Stimulated activated memory B cell treated with anti-CD40 and anti-IgM and Interleukin-4, amounts not matched to agents 10 μg/mL and 1 μg/mL and 100 μg/mL, for 72 hours (primary cell): ENCODE data around the gene TAC3.
"Not testable (repeated sequence)": the region's sequence is repeated elsewhere in the genome, so short reads cannot be mapped to it uniquely, and the experiment has no call there.

Experiments used
- ATAC-seq: fragments of 150-1000 bp; cut with Tn5 transposase; 2 replicates; pipeline ENCODE4 v1.10.0; 2021
- H3K27ac Mint-ChIP-seq: one replicate; pipeline ENCODE4 v1.8.0; 2022; ENCODE audit warnings: mild to moderate bottlenecking, mixed read lengths
- H3K27me3 Mint-ChIP-seq: one replicate; pipeline ENCODE4 v1.8.0; 2022; ENCODE audit warnings: mixed read lengths
- H3K36me3 Mint-ChIP-seq: one replicate; pipeline ENCODE4 v1.8.0; 2022; ENCODE audit warnings: mixed read lengths
- H3K4me1 Mint-ChIP-seq: one replicate; pipeline ENCODE4 v1.8.0; 2022; ENCODE audit warnings: mixed read lengths
- H3K4me3 Mint-ChIP-seq: one replicate; pipeline ENCODE4 v1.8.0; 2022; ENCODE audit warnings: mild to moderate bottlenecking, moderate library complexity, mixed read lengths
- H3K9me3 Mint-ChIP-seq: one replicate; pipeline ENCODE4 v1.8.0; 2022; ENCODE audit warnings: mixed read lengths

TAC3 gene

DNA sequence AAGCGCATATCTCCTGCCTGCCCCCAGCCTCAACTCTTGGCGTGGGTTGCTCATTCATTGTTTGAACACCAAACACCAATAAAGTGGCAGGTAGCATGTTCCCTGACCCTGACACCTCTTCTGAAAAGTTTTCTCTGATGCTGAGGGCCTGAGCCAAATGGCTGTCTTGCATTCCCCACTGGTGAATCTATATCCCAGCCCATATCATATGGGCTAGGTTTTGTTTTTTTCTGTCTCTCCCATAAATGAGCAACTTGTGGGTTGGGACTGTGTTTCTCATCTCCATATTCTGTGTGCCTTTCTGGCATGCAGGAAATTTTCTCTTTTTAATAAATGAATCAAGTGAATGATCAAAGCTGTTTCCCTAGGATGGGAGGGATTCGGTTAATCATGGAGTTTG is 28.6 kb upstream of the TAC3 start:
- peaks cover 29% of the 10 kb centered on the region for H3K4me1 Mint-ChIP-seq
- H3K27ac Mint-ChIP-seq, result no peak overlapping the region
- H3K9me3 Mint-ChIP-seq, result no peaks in the 10 kb centered on the region
- ATAC-seq, result no peak
- no peaks in the 10 kb centered on the region for H3K36me3 Mint-ChIP-seq
- H3K4me3 Mint-ChIP-seq, result no peak overlapping the region
- H3K27me3 Mint-ChIP-seq, result no peaks in the 10 kb centered on the region

DNA sequence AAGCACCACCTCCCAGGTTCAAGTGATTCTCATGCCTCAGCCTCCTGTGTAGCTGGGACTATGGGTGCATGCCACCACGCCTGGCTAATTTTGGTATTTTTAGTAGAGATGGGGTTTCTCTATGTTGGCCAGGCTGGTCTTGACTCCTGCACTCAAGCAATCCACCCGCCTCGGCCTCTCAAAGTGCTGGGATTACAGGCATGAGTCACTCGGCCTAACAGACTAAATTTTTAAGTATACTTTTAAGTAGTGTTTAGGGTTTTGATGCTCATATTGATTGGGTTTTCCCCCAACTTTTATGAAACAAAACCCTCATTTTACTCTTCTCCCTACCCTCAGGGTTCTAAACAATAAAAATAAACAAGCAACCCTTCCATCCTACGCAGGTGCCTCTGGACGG is 28.1 kb upstream of the TAC3 start:
- Mint-ChIP-seq H3K27ac (no peak overlapping the region), H3K4me3 (no peak overlapping the region), H3K36me3 (no peaks in the 10 kb centered on the region), H3K27me3 (no peaks in the 10 kb centered on the region), H3K9me3 (no peaks in the 10 kb centered on the region), H3K4me1 (peaks cover 29% of the 10 kb centered on the region)
- no peak for ATAC-seq

DNA sequence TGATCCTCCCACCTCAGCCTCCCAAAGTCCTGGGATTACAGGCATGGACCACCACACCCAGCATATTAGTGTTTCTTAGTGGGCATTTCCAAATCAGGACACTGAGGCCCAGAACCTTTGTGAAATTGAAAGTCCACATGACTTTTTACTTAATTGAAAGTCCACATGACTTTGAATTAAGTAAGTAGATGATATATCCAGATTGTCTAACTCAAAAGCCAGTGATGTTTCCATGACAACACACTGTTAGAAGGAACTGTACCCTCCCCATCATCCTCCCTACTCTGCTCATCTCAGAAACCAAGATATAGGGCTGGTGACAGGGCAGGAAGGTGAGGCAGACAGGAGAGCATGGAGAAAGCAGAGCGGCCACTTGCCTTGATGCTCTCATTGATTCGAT is 26.4 kb upstream of the TAC3 start:
- Mint-ChIP-seq H3K9me3 (no peaks in the 10 kb centered on the region), H3K27ac (no peak overlapping the region), H3K36me3 (no peaks in the 10 kb centered on the region), H3K27me3 (no peaks in the 10 kb centered on the region), H3K4me3 (no peak overlapping the region), H3K4me1 (peaks cover 26% of the 10 kb centered on the region)
- no peak for ATAC-seq

DNA sequence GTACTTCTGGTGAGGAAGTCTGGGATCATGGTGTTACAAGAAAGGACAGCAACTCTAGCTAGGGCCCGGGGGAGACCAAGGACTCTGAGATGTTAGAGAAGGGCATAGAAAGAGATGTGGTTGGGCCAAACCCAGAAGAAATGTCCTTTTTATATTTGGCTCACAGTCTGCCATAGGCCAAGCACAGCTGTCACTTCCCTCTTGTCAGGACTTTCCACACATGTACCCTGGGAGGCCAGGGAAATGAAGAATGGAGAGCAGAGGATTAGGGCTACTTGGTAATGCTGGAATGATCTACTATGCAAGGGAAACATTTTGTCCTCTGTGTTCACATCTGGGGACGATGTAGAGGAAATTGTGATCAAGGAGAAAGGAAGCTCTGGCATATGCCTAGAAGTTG is 24.4 kb upstream of the TAC3 start:
- H3K9me3 Mint-ChIP-seq, result no peaks in the 10 kb centered on the region
- peaks cover 6% of the 10 kb centered on the region for H3K4me1 Mint-ChIP-seq
- no peak overlapping the region for H3K27ac Mint-ChIP-seq
- ATAC-seq, result no peak
- H3K4me3 Mint-ChIP-seq, result no peak overlapping the region
- no peaks in the 10 kb centered on the region for H3K36me3 Mint-ChIP-seq
- no peaks in the 10 kb centered on the region for H3K27me3 Mint-ChIP-seq

DNA sequence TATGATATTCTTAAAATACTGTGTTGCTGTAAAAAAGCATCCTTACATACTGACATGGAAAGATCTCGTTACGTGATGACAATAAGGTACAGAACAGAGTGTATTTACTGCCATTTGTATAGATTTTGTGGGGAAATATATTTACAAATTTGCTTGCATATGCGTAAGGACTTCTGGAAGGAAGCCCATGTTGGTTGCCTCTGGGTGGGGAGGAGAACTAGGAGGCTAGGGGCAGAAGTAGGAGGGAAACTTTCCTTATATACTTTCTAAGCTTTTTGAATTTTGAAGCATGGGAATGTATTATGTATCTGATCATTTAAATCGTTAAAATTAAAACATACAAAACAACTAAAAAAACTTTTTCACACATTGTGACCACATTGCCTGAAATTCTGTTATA is 23.9 kb upstream of the TAC3 start:
- Mint-ChIP-seq H3K4me1 (peaks cover under 1% of the 10 kb centered on the region), H3K27ac (no peak overlapping the region), H3K4me3 (no peak overlapping the region), H3K27me3 (no peaks in the 10 kb centered on the region), H3K9me3 (no peaks in the 10 kb centered on the region), H3K36me3 (no peaks in the 10 kb centered on the region)
- no peak for ATAC-seq

DNA sequence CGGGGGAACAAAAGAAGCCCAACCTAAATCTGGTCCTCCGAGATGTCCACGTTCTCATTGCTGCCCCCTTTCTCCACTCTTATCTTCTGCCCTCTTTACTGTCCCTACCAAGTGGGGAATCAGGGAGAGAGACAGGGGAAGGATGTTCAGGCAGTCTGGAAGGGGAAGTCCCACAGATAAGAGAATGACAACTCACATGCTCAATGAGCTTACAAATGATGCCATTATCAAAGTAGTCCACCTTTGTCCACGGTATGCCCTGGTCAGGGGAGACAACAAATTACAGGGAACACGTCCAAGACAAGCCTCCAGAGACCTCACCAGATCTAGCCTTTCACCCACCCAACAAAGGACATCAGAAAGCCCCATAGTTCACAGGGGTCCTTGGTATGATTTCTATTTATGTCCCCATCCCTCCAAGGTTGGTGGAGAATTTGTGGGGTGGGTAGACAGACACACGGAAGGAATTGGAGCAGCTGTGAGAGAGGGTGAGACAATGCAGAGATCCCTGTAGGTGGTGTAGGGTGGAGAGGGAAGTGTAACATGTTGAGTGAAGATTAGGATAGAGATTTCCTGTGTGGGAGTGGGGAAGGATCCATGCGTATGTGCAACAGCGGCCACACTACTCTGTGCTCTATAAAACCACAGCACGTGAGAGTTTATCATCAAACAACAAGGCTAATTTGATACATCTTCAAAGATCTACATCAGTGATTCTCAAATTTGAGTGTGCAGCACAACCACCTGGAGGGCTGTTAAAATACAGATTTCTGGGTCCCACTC is 22.9 kb upstream of the TAC3 start:
- H3K27ac Mint-ChIP-seq, result no peak overlapping the region
- no peaks in the 10 kb centered on the region for H3K9me3 Mint-ChIP-seq
- H3K27me3 Mint-ChIP-seq, result no peaks in the 10 kb centered on the region
- H3K4me1 Mint-ChIP-seq, result no peaks in the 10 kb centered on the region
- ATAC-seq, result no peak
- no peaks in the 10 kb centered on the region for H3K36me3 Mint-ChIP-seq
- H3K4me3 Mint-ChIP-seq, result no peak overlapping the region

DNA sequence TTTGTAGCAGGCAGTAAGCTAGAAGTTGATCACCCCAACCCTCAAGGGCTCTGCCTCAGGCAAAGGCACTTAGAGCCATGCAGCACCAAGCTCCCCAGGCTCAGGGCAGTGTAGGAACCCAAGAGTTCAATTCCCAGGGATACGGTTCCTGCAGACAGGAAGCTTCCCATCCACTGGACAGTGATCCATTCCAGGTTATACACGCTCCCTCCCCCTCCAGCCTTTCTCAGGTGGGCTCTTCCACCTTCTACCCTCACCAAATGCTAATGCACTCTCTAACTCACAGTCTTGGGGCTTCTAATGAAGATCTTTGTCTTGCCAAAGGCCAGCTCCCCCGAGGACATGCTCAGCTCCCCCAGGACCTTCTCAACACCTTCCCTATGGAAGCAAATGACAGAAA is 20.9 kb upstream of the TAC3 start:
- no peaks in the 10 kb centered on the region for H3K36me3 Mint-ChIP-seq
- ATAC-seq, result no peak
- H3K9me3 Mint-ChIP-seq, result no peaks in the 10 kb centered on the region
- H3K27ac Mint-ChIP-seq, result no peak overlapping the region
- no peaks in the 10 kb centered on the region for H3K4me1 Mint-ChIP-seq
- H3K27me3 Mint-ChIP-seq, result no peaks in the 10 kb centered on the region
- H3K4me3 Mint-ChIP-seq, result no peak overlapping the region

DNA sequence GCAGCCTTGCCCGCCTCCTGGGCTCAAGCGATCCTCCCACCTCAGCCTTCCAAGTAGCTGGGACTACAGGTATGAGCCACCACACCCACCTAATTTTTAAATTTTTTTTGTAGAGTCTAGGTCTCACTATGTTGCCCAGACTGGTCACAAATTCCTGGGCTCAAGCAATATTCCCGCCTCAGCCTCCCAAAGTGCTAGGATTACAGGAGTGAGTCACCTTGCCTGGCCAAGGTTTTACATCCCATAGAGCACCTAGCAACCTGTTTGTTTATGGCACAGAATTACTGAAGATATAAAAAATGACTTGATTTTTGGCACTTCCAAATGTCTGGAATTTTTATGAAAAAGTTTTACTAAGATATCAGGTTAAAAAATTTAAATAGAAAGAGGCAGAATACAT is 17.1 kb upstream of the TAC3 start:
- peaks cover 17% of the 10 kb centered on the region for H3K4me1 Mint-ChIP-seq
- H3K27ac Mint-ChIP-seq, result no peak overlapping the region
- H3K27me3 Mint-ChIP-seq, result no peaks in the 10 kb centered on the region
- ATAC-seq, result no peak
- H3K36me3 Mint-ChIP-seq, result no peaks in the 10 kb centered on the region
- no peaks in the 10 kb centered on the region for H3K9me3 Mint-ChIP-seq
- no peak overlapping the region for H3K4me3 Mint-ChIP-seq

DNA sequence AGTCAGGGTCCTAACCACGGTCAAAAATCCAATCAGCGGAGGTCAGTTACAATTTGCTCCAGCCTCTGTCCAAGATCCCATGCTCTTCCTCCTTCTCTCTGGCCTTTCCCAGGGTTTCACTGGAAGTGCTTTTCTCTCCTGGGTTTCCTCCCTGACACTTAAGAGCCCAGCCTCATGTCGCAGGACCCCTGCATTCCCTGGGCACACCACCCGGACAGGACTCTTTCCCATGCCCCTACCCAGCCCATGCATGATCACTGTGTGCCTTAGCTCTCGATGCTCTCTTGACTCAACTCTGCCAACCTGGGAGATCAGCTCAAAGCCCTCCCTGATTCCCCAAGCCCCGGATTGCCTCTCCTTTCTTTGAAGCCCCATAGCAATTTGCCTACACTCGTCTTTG is 15.5 kb upstream of the TAC3 start:
- no peaks in the 10 kb centered on the region for H3K9me3 Mint-ChIP-seq
- no peak for ATAC-seq
- H3K27ac Mint-ChIP-seq, result peak overlapping the region; percentile 79
- H3K4me3 Mint-ChIP-seq, result no peak overlapping the region
- no peaks in the 10 kb centered on the region for H3K36me3 Mint-ChIP-seq
- H3K4me1 Mint-ChIP-seq, result peaks cover 27% of the 10 kb centered on the region
- H3K27me3 Mint-ChIP-seq, result no peaks in the 10 kb centered on the region

DNA sequence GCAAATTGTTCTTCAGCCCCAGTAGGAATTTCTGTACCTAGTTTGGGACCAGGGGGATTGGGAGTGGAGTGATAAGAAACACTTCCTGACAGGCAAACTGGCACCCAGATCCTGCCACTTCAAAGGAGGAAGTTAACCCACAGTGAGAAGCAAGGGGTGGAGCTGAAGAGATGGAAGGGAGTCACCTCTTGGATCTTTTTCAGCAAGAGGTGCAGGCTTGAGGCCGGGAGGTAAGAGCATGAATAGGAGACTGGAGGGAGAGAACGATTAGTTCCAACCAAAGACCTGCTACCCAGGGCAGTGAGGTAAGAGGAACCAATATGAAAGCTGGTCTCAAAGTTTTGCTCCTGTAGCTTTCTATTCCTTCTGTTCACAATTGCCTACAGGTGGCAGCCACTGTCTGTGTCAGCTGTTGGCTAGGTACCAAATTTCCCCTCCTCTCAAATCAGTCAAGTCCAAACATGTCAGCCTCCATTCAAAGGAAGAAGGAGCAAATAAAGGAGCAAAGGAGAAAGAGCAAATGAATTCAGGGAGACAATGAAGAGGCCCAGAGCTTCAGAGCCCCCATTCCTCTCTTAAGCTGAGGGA is 14.9 kb upstream of the TAC3 start:
- peaks cover 5% of the 10 kb centered on the region for H3K27me3 Mint-ChIP-seq
- no peaks in the 10 kb centered on the region for H3K36me3 Mint-ChIP-seq
- H3K27ac Mint-ChIP-seq, result peak overlapping the region; percentile 79
- H3K4me1 Mint-ChIP-seq, result peaks cover 27% of the 10 kb centered on the region
- no peak overlapping the region for H3K4me3 Mint-ChIP-seq
- no peaks in the 10 kb centered on the region for H3K9me3 Mint-ChIP-seq
- peak; percentile 67 for ATAC-seq

DNA sequence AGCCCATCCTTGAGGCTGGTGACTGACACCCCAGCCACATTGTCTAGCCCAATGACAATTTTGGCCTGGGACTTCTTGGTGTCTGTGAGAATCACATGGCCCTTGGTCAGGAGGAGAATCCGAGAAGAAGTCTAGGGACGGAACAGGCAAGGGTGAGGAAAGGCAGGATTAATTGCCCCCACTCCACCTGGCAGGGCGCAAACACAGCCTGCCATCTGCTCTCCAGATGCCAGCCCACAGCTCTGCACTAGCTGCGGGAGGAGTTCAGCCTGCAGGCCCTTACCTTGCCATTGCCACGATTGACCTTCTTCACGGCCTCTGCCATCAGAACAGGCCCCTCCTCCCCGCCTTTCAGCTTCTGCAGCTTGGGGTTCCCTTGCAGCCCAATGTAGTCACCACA is 13.1 kb upstream of the TAC3 start:
- no peak overlapping the region for H3K27ac Mint-ChIP-seq
- peaks cover 8% of the 10 kb centered on the region for H3K27me3 Mint-ChIP-seq
- H3K36me3 Mint-ChIP-seq, result no peaks in the 10 kb centered on the region
- H3K4me1 Mint-ChIP-seq, result peaks cover 27% of the 10 kb centered on the region
- no peak for ATAC-seq
- no peak overlapping the region for H3K4me3 Mint-ChIP-seq
- no peaks in the 10 kb centered on the region for H3K9me3 Mint-ChIP-seq

DNA sequence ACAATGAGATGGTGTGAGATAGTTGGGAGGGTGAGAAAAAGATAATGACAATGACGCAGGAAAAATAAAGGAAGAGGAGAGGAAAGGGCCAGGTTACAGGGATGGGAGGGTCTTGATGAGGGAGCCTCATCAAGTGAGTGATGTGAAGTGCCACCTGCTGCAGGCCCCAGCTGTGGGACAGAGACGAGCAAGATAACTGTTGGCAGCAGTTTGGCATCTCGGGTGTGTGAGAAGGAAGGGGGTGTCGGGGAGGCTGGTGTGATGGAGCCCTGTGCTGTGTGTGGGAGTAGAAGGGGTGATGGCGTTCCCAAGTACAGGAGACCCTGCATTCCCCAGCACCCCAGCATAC is 11.4 kb upstream of the TAC3 start:
- ATAC-seq, result no peak
- Mint-ChIP-seq H3K36me3 (no peaks in the 10 kb centered on the region), H3K27ac (peak overlapping the region; percentile 20), H3K27me3 (peaks cover 8% of the 10 kb centered on the region), H3K9me3 (no peaks in the 10 kb centered on the region), H3K4me1 (peaks cover 27% of the 10 kb centered on the region), H3K4me3 (no peak overlapping the region)

DNA sequence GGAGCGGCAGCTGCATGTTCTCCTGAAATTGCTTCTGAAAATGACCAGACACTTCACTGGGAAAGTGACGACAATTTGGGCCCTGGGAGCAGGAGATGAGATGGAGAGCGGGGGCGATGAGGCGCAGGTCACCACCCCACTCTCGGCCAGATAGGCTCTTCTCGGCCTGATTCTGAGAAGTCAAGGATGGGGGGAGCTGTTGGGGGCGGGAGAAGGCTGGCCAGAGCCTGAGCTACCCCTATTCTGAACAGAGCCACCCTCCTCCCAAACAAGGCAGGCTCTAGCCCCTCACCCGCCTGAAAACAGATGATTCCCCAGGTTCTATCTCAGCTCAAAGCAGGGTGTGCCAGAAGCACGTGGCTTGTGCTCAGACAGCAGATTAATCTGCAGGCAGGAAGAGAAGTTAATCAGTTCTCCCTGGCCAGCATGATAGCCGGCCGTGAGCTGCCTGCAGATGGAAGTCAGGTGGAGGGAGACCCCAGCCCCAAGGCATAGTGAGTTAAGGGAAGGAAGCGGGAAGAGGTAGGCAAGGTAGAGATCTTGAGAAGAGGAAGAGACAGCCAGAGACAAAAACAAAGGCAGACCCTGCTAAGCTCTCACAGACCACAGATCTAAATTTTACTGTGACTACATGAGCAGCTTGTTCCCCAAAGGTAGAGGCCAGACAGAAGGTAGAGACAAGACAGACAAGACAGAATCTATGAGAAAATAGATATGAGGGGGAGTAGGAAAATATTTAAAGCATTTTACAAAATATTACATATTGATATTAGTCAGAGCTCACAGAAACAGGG is 10.9 kb upstream of the TAC3 start:
- no peaks in the 10 kb centered on the region for H3K36me3 Mint-ChIP-seq
- peak overlapping the region; percentile 46 for H3K27ac Mint-ChIP-seq
- ATAC-seq, result no peak
- no peak overlapping the region for H3K4me3 Mint-ChIP-seq
- peaks cover 27% of the 10 kb centered on the region for H3K4me1 Mint-ChIP-seq
- no peaks in the 10 kb centered on the region for H3K9me3 Mint-ChIP-seq
- H3K27me3 Mint-ChIP-seq, result peaks cover 8% of the 10 kb centered on the region

DNA sequence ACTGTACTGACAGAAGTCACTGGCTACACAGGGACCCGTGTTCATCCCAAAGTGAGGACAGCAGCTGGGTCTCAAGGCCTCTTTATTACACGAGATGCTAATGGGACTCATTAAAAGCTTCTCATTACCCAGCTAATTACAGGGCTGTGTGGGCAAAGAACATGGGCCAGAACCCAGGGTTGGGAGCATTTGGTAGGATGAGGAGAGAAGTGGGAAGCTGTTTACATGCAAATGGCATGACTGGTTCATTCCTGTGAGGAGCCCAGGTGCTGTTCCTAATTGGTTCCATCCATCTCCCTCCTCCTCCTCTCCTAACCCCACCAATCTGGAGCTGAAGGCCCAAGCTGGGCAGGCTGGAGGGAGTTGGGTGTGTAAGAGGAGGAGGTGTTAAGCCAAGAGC is 8.9 kb upstream of the TAC3 start:
- no peaks in the 10 kb centered on the region for H3K9me3 Mint-ChIP-seq
- peaks cover 8% of the 10 kb centered on the region for H3K27me3 Mint-ChIP-seq
- peaks cover 15% of the 10 kb centered on the region for H3K4me1 Mint-ChIP-seq
- H3K36me3 Mint-ChIP-seq, result no peaks in the 10 kb centered on the region
- no peak for ATAC-seq
- no peak overlapping the region for H3K27ac Mint-ChIP-seq
- no peak overlapping the region for H3K4me3 Mint-ChIP-seq

DNA sequence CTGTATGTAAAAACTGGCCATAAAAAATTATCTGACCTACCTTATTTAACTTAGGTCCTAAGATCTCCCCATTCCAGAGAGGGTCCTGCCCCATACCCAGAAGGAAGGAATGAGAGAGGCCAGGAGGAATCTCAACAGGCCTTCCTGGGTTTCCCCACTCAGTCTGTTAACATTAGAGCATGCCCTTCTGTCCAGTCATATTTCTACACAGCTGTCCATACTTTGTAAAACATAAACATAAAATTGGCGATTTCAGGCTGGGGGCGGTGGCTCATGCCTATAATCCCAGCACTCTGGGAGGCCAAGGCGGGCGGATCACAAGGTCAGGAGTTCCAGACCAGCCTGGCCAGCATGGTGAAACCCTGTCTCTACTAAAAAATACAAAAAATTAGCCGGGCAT is 6.0 kb upstream of the TAC3 start:
- H3K27me3 Mint-ChIP-seq, H3K27ac Mint-ChIP-seq, H3K4me3 Mint-ChIP-seq, H3K9me3 Mint-ChIP-seq, ATAC-seq, H3K36me3 Mint-ChIP-seq: not testable (repeated sequence)
- peaks cover 11% of the 10 kb centered on the region for H3K4me1 Mint-ChIP-seq
